Measurements from ENCODE around the gene CRISP1.

- TF ChIP-seq EZH2phosphoT487 (IDR thresholded peaks at IDR 0.05; ENCODE audit: insufficient read depth, low read depth) (no peak), EZH2 (IDR thresholded peaks at IDR 0.05; ENCODE audit: insufficient read depth, poor library complexity, severe bottlenecking) (no peak)
Measured at GRCh38 chr6:49801525-49801924, 64.8 kb downstream of the CRISP1 start.
